Activated B cell treated with CpG ODN at 0.5 μM for 24 hours (primary cell): Measurements from ENCODE around the gene CCDC92B. TPM values are rescaled to one million over a fixed set of nuclear protein-coding genes. Genes with fewer than 3 reads are reported as not detected.

ENCODE experiments used
- ATAC-seq: fragments of 200-7000 bp; cut with Tn5 transposase; one replicate; pipeline ENCODE4 v1.10.0; 2021; ENCODE audit warnings: low read depth, mild to moderate bottlenecking, moderate library complexity
- CTCF ChIA-PET: fragments of 350-600 bp; sonication (Branson Sonifier 250); formaldehyde crosslinking; loops from one replicate; lab custom pipeline; 2021; ENCODE audit warnings: antibody characterized with exemption; lab: Charles Lee
- POLR2A ChIA-PET: fragments of 350-600 bp; sonication (Branson Sonifier 250); formaldehyde crosslinking; loops from one replicate; lab custom pipeline; 2021; ENCODE audit warnings: antibody characterized with exemption; lab: Charles Lee
- DNase-seq: peaks from one replicate; pipeline ENCODE4 v3.0.0; 2022
- H3K27ac Mint-ChIP-seq: one replicate; pipeline ENCODE4 v1.8.0; 2020; ENCODE audit warnings: mixed read lengths
- H3K27me3 Mint-ChIP-seq: one replicate; pipeline ENCODE4 v1.8.0; 2021; ENCODE audit warnings: mixed read lengths
- H3K36me3 Mint-ChIP-seq: one replicate; pipeline ENCODE4 v1.8.0; 2021; ENCODE audit warnings: low read depth, mixed read lengths
- H3K4me1 Mint-ChIP-seq: one replicate; pipeline ENCODE4 v1.8.0; 2021; ENCODE audit warnings: mixed read lengths
- H3K4me3 Mint-ChIP-seq: one replicate; pipeline ENCODE4 v1.8.0; 2020; ENCODE audit warnings: mild to moderate bottlenecking, mixed read lengths
- H3K9me3 Mint-ChIP-seq: one replicate; pipeline ENCODE4 v1.8.0; 2020; ENCODE audit warnings: mixed read lengths
- intact Hi-C: fragments of 100-400 bp; cut with micrococcal nuclease; formaldehyde crosslinking; loops from one replicate; pipeline ENCODE4 v1.15.1; 2024
- total RNA-seq: library from RNA; stranded (reverse); gene quantifications from 2 replicates; pipeline ENCODE4 v1.2.3, GENCODE V29; 2022
- TF ChIP-seq, protein P1 (sequence below): fragments of 200-600 bp; IDR thresholded peaks from one replicate; pipeline ENCODE4 v1.8.0; 2022; ENCODE audit warnings: antibody characterized with exemption, mild to moderate bottlenecking

Gene CCDC92B
- total RNA-seq, 1 donor from 2014 or later: not detected

DNA sequence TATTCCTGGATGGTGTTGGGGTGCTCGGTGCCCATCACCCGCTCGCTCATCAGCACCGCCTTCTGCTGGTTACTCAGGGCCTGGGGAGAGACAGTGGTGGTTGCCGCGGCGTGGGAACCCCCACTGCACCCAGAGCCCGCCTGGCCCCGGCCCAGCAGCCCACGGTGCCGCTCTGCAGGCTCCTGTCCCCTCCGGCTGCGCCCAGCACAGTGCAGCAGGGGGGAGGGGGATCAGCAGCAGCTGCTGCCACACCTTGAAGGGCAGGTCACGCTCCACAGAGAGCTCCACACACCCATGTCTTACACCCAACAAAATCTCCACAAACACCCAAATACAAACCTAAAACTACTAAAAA lies 56.7 kb downstream of the CCDC92B start:
- TF ChIP-seq, protein P1, sequence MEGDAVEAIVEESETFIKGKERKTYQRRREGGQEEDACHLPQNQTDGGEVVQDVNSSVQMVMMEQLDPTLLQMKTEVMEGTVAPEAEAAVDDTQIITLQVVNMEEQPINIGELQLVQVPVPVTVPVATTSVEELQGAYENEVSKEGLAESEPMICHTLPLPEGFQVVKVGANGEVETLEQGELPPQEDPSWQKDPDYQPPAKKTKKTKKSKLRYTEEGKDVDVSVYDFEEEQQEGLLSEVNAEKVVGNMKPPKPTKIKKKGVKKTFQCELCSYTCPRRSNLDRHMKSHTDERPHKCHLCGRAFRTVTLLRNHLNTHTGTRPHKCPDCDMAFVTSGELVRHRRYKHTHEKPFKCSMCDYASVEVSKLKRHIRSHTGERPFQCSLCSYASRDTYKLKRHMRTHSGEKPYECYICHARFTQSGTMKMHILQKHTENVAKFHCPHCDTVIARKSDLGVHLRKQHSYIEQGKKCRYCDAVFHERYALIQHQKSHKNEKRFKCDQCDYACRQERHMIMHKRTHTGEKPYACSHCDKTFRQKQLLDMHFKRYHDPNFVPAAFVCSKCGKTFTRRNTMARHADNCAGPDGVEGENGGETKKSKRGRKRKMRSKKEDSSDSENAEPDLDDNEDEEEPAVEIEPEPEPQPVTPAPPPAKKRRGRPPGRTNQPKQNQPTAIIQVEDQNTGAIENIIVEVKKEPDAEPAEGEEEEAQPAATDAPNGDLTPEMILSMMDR: no peak
- peaks cover 8% of the 10 kb centered on the region for H3K4me1 Mint-ChIP-seq
- H3K9me3 Mint-ChIP-seq: no peaks in the 10 kb centered on the region
- POLR2A ChIA-PET: no interaction called here
- ATAC-seq (no peak), DNase-seq (no peak)
- H3K4me3 Mint-ChIP-seq: no peak overlapping the region
- CTCF ChIA-PET: no interaction called here
- intact Hi-C loops: no loop called here
- no peaks in the 10 kb centered on the region for H3K27me3 Mint-ChIP-seq
- H3K36me3 Mint-ChIP-seq: peaks cover 46% of the 10 kb centered on the region
- no peak overlapping the region for H3K27ac Mint-ChIP-seq

DNA sequence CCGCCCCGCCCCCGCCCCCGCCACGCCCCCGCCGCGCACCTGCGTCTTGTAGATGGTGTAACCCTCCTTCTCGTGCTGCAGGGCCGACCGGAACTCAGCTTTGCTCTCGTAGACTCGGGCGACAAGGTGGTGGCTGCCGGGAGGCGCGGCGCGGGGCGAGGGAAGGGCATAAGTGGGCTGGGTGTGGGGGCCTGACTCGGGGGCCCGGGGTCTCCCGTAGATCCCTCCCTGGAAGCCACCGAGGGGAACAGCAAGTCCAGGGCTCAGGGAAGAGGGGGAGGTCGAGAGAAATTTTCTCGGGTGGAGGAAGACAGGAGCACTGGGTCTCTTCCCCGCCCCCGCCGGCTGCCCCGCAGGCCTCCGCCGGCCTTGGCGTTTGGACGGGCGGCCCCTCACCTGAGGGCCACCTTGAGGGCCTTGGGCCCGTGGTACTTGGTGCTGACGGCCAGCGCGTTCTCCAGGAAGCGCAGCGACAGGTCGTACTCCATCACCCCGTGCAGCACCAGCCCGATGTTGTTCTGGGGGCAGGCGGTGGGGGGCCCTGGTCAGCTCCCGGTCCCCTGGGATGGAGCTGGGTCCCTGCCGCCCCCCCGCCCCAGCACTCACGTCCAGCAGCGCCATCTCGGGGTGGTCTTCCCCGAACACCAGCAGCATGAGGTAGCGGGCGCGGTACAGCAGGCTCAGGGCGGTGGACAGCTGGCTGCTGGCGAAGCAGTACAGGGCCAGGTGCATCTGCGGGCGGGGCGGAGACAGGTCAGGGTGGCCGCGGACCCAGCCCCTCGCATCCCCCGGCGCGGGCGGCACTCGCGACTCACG lies 57.3 kb downstream of the CCDC92B start:
- Mint-ChIP-seq H3K9me3 (no peaks in the 10 kb centered on the region), H3K27ac (no peak overlapping the region), H3K4me3 (no peak overlapping the region), H3K27me3 (no peaks in the 10 kb centered on the region), H3K4me1 (peaks cover 8% of the 10 kb centered on the region), H3K36me3 (peaks cover 41% of the 10 kb centered on the region)
- CTCF ChIA-PET: no interaction called here
- intact Hi-C loops: no loop called here
- TF ChIP-seq, protein P1: no peak
- DNase-seq: no peak
- POLR2A ChIA-PET: no interaction called here
- no peak for ATAC-seq

DNA sequence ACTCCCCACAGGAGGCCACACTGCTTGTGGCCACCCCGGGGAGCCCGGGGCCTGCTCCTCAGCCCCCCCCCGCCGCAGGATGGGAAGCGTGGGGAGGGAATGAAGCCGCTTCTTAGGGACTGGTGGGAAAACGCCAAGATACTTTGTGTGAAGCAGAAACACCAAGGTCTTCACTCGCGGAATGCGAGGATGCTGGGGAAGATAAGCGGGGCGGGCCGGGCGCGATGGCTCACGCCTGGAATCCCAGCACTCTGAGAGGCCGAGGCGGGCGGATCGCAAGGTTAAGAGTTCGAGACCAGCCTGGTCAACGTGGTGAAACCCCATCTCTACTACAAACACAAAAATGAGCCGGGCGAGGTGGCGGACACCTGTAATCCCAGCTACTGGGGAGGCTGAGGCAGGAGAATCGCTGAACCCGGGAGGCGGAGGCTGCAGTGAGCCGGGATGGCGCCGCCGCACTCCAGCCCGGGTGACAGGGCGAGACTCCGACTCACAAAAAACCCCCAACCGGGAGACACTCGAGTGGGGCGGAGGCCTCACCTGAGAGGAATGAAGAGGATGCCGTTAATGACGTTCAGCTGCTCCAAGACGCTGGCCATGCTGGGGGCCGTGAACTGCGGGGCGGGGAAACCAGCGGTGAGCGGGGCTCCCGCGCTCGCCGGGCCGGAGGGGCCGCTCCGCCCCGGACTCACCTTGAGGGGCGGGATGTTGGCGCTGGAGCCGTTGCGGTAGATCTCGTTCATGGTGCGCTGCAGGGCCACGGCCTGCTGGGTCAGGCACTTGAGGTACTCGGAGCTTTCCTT lies 58.2 kb downstream of the CCDC92B start:
- no peak overlapping the region for H3K4me3 Mint-ChIP-seq
- intact Hi-C loops: no loop called here
- H3K27me3 Mint-ChIP-seq: no peaks in the 10 kb centered on the region
- CTCF ChIA-PET: no interaction called here
- TF ChIP-seq, protein P1: no peak
- H3K27ac Mint-ChIP-seq: no peak overlapping the region
- H3K9me3 Mint-ChIP-seq: no peaks in the 10 kb centered on the region
- POLR2A ChIA-PET: no interaction called here
- DNase-seq: no peak
- ATAC-seq: no peak
- H3K4me1 Mint-ChIP-seq: peaks cover 8% of the 10 kb centered on the region
- peaks cover 36% of the 10 kb centered on the region for H3K36me3 Mint-ChIP-seq

DNA sequence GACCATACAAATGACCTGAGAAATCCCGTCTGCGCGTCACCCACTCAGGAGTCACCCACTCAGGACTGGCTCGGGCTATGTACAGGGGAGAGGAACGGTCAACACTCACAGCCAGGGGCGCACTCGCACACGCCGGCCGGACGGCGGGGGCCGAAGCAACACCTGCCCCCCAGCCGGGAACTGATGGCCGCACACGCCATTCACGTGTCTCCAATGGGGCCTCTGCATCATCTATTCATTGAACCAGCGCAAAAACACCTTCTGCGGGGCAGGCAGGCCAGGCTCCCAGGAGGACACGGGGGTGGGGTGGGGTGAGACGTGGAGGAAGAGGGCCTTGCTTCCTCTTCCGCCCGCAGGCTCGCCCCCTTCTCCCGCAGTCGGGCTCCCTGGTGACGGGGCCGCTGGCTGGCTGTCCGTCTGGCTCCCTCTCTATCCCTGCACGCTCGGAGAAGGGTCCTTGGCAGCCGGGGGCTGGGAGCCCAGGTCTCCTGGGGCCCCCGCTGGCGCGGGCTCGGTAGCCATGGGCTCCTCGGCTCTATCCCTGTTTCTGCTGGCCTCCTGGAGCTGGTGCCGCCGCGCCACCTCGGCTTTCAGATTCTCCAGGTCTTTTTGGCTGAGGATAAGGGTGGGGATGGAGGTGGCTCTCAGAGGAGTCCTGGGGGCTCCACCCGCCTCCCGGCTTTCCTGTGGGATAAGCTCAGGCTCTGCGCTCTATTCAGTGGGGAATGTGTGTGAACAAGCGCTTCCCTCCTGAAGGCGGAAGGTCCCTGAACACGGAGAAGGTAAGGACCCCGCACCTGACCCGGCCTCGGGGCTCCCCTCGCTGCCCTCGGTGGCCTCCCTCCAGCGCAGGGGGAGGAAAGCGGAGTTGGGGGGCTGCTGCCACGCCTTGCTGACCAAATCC lies 59.0 kb downstream of the CCDC92B start:
- ATAC-seq: no peak
- POLR2A ChIA-PET: no interaction called here
- H3K27ac Mint-ChIP-seq: no peak overlapping the region
- peaks cover 8% of the 10 kb centered on the region for H3K4me1 Mint-ChIP-seq
- no peak for DNase-seq
- H3K4me3 Mint-ChIP-seq: no peak overlapping the region
- CTCF ChIA-PET: no interaction called here
- no peaks in the 10 kb centered on the region for H3K9me3 Mint-ChIP-seq
- TF ChIP-seq, protein P1: no peak
- intact Hi-C loops: no loop called here
- H3K27me3 Mint-ChIP-seq: no peaks in the 10 kb centered on the region
- peaks cover 36% of the 10 kb centered on the region for H3K36me3 Mint-ChIP-seq
